ENCODE data around the gene SH3BP5. TPM values are rescaled to one million over a fixed set of nuclear protein-coding genes. Genes with fewer than 3 reads are reported as not detected.

SH3BP5 gene
- total and polyA plus RNA-seq, 12 donors: 6.7 to 22.4 (median 9.8) TPM

- WGBS, 2 donors: 97 to 99% methylated on average over 7 of the region's 7 CpGs
Measured at GRCh38 chr3:15258720-15259119, 73.7 kb downstream of the SH3BP5 start.

GRCh38 chr3:15256861-15257341 lies 75.5 kb downstream of the SH3BP5 start:
- no peaks in the 10 kb centered on the region for H3K27me3 ChIP-seq
- H3K27ac ChIP-seq: peak overlapping the region in 8 of 10 donors; percentile 31 to 69 (median 48)
- DNase-seq (no peak), ATAC-seq (peak in 7 of 8 donors; percentile 27 to 77 (median 72))
- H3K4me1 ChIP-seq: peaks cover 0 to 24% (median 5%) of the 10 kb centered on the region in 9 donors
- 57 to 67% methylated on average over 8 of the region's 8 CpGs for WGBS, 2 donors
- TF ChIP-seq, protein P1, sequence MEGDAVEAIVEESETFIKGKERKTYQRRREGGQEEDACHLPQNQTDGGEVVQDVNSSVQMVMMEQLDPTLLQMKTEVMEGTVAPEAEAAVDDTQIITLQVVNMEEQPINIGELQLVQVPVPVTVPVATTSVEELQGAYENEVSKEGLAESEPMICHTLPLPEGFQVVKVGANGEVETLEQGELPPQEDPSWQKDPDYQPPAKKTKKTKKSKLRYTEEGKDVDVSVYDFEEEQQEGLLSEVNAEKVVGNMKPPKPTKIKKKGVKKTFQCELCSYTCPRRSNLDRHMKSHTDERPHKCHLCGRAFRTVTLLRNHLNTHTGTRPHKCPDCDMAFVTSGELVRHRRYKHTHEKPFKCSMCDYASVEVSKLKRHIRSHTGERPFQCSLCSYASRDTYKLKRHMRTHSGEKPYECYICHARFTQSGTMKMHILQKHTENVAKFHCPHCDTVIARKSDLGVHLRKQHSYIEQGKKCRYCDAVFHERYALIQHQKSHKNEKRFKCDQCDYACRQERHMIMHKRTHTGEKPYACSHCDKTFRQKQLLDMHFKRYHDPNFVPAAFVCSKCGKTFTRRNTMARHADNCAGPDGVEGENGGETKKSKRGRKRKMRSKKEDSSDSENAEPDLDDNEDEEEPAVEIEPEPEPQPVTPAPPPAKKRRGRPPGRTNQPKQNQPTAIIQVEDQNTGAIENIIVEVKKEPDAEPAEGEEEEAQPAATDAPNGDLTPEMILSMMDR (IDR thresholded peaks at IDR 0.05): no peak
- H3K4me3 ChIP-seq: no peak overlapping the region
- no peaks in the 10 kb centered on the region for H3K9me3 ChIP-seq
- H3K36me3 ChIP-seq: peaks cover 0 to 100% (median 35%) of the 10 kb centered on the region in 9 donors
- intact Hi-C loops (cut with DNase I): loop anchor here in 2 of 10 donors (5.0 to 10.0 kb wide), 2 partner anchors 40 to 328 kb away; no protein-coding TSS in a partner anchor

More at GRCh38 chr3:15258720-15259119, 73.7 kb downstream of the SH3BP5 start:
- intact Hi-C loops (cut with DNase I): loop anchor here in 2 of 10 donors (5.0 to 10.0 kb wide), 2 partner anchors 41 to 326 kb away; no protein-coding TSS in a partner anchor
- no peaks in the 10 kb centered on the region for H3K9me3 ChIP-seq
- TF ChIP-seq, protein P1 (IDR thresholded peaks at IDR 0.05): no peak
- H3K4me1 ChIP-seq: peaks cover 0 to 27% (median 7%) of the 10 kb centered on the region in 9 donors
- H3K36me3 ChIP-seq: peaks cover 0 to 89% (median 20%) of the 10 kb centered on the region in 9 donors
- ATAC-seq (no peak), DNase-seq (no peak)
- no peak overlapping the region for H3K4me3 ChIP-seq
- no peak overlapping the region for H3K27ac ChIP-seq
- no peaks in the 10 kb centered on the region for H3K27me3 ChIP-seq

DNA sequence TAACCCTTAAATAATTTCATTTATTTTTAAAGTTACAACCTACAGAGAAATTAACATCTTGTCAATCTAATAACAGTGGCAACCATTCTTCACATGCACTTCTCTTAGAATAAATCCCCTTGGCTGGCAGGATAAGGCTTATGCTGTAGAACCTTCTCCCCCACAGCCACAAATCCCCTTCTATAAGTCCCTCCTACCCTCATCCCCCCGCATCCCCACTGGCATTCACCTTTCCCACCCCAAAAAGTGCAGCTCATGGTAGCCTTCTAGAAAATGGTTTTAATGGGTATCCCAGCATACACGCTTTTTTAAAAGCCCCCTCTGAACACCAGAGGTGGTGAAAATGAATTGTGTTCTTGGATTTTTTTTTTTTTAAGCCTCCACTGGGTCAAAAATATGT lies 77.2 kb downstream of the SH3BP5 start:
- WGBS, 2 donors: 93% methylated on average over 2 of the region's 2 CpGs
- H3K36me3 ChIP-seq: peaks cover 0 to 100% (median 45%) of the 10 kb centered on the region in 9 donors
- DNase-seq (no peak), ATAC-seq (no peak)
- TF ChIP-seq, protein P1 (IDR thresholded peaks at IDR 0.05): no peak
- intact Hi-C loops (cut with DNase I): loop anchor here in 2 of 10 donors (5.0 to 10.0 kb wide), 2 partner anchors 38 to 330 kb away; no protein-coding TSS in a partner anchor
- no peak overlapping the region for H3K4me3 ChIP-seq
- no peaks in the 10 kb centered on the region for H3K9me3 ChIP-seq
- peak overlapping the region in 1 of 10 donors; percentile 69 for H3K27ac ChIP-seq
- H3K4me1 ChIP-seq: peaks cover 0 to 24% (median 5%) of the 10 kb centered on the region in 9 donors
- no peaks in the 10 kb centered on the region for H3K27me3 ChIP-seq

DNA sequence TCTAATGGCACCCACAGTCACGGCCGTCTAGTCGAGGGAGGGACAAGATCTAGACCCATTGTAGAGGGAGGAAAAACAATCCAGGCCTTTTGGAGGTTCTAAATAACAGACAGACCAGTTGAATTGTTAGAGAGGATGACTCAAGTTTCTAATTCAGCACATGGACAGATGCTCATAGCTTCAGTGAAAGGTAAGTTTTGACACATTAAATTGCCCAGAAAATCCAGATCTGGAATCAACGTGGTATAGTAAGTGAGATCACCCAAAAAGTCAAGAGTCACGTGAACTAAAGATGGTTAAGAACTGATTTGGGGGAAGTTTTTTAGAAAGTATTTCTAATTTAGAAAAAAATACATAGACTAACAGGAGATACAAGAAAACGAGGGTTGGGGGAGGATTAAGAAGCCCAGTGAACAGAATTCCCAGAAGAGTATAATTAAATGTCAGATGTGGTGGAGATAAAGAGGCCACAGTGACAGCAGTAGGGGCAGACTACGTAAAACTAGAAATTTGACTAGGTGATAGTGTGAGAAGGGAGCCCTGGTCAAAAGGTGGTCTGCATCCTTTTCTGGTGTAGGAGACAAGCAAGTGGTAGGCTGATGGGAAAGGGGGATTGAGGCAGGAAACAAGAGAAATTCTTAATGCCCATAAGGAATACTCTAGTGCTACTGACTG lies 79.2 kb downstream of the SH3BP5 start:
- Histone ChIP-seq H3K4me1 (peaks cover 0 to 24% (median 5%) of the 10 kb centered on the region in 9 donors), H3K27me3 (no peaks in the 10 kb centered on the region), H3K27ac (peak overlapping the region in 1 of 10 donors; percentile 3), H3K4me3 (no peak overlapping the region), H3K9me3 (no peaks in the 10 kb centered on the region), H3K36me3 (peaks cover 0 to 100% (median 46%) of the 10 kb centered on the region in 9 donors)
- WGBS, 2 donors: 78 to 85% methylated on average over 7 of the region's 7 CpGs
- intact Hi-C loops (cut with DNase I): loop anchor here in 1 of 10 donors (10.0 kb wide), 1 partner anchor 332 kb away; no protein-coding TSS in a partner anchor
- ATAC-seq: no peak
- DNase-seq: no peak
- TF ChIP-seq, protein P1 (IDR thresholded peaks at IDR 0.05): no peak
